Testis (tissue), 3 donors: Measurements from ENCODE around the gene SPATC1L. TPM values are rescaled to one million over a fixed set of nuclear protein-coding genes. Genes with fewer than 3 reads are reported as not detected.

Experiments
- DNase-seq: peaks from one replicate; pipeline ENCODE4 v3.0.0-alpha.2; 2019
- H3K27ac ChIP-seq, 2 donors: fragments of 200-600 bp; sonication (generic); one replicate each; pipeline ENCODE4 v1.5.1; 2019
- H3K27me3 ChIP-seq: fragments of 200-600 bp; sonication (generic); one replicate; pipeline ENCODE4 v1.5.1; 2019
- H3K36me3 ChIP-seq: fragments of 200-600 bp; sonication (generic); one replicate; pipeline ENCODE4 v1.5.1; 2017; ENCODE audit warnings: low read depth; ENCODE audit errors: missing control alignments
- H3K4me1 ChIP-seq: fragments of 200-600 bp; sonication (generic); one replicate; pipeline ENCODE4 v1.5.1; 2019
- H3K4me3 ChIP-seq, 2 donors: fragments of 200-600 bp; sonication (generic); one replicate each; pipeline ENCODE4 v1.5.1; 2017 to 2019
- H3K9me3 ChIP-seq: fragments of 200-600 bp; sonication (generic); one replicate; pipeline ENCODE4 v1.5.1; 2017
- CTCF ChIP-seq, 3 experiments: fragments of 450-650 bp in 2 of 3; fragments of 200-600 bp in 1 of 3; sonication (generic) in 1 of 3; IDR thresholded peaks; one replicate each; pipeline ENCODE4 v1.5.1; 2016 to 2019; ENCODE audit warnings: antibody characterized with exemption in 3 of 3, mild to moderate bottlenecking in 2 of 3, moderate library complexity in 1 of 3
- POLR2A ChIP-seq: fragments of 450-650 bp; IDR thresholded peaks from one replicate; pipeline ENCODE4 v1.6.1; 2017; ENCODE audit warnings: antibody characterized with exemption, mild to moderate bottlenecking, moderate library complexity
- WGBS, 2 donors: methylation state at CpG; one replicate each; pipeline ENCODE4 v1.1.5; 2018; 5-methylcytosine and 5-hydroxymethylcytosine counted together
- intact Hi-C: fragments of 100-400 bp; cut with DNase I; formaldehyde crosslinking; loops from one replicate; pipeline ENCODE4 v1.15.1; 2023; ENCODE audit warnings: low total_unique reads
- polyA plus RNA-seq: library from polyadenylated mRNA; stranded (reverse); fragments of 350-450 nt; fragmentation: Illumina TruSeq; extraction: RNeasy Lipid Tissue Mini Kit (QIAGEN cat#74804); gene quantifications from one replicate; pipeline ENCODE4 v1.2.3, GENCODE V29; 2014; ENCODE audit warnings: low read depth, low replicate concordance; ENCODE audit not compliant: insufficient read depth
- total RNA-seq, 2 donors: library from RNA; depleted of rRNA; stranded (reverse); fragments of >200 nt; gene quantifications; one replicate each; pipeline ENCODE4 v1.2.3, GENCODE V29; 2016

Gene SPATC1L
- total and polyA plus RNA-seq, 3 donors from 2014 or later, result 55.4 to 96.1 (median 75.6) TPM

- Histone ChIP-seq H3K9me3 (no peaks in the 10 kb centered on the region), H3K4me3 (no peak overlapping the region), H3K4me1 (peaks cover 19% of the 10 kb centered on the region), H3K27me3 (no peaks in the 10 kb centered on the region), H3K36me3 (no peaks in the 10 kb centered on the region), H3K27ac (no peak overlapping the region)
- intact Hi-C loops, result no loop called here
- peak; percentile 12 for DNase-seq
- TF ChIP-seq POLR2A, result no peak
- TF ChIP-seq CTCF (IDR thresholded peaks at IDR 0.05), result no peak
- 79 to 89% methylated on average over 7 of the region's 7 CpGs for WGBS, 2 donors
Measured at GRCh38 chr21:46223217-46223616, 39.0 kb upstream of the SPATC1L start.

- no peaks in the 10 kb centered on the region for H3K36me3 ChIP-seq
- H3K4me3 ChIP-seq, result no peak overlapping the region
- H3K27me3 ChIP-seq, result no peaks in the 10 kb centered on the region
- DNase-seq, result peak; percentile 10
- peaks cover 16% of the 10 kb centered on the region for H3K4me1 ChIP-seq
- no peaks in the 10 kb centered on the region for H3K9me3 ChIP-seq
- no peak overlapping the region for H3K27ac ChIP-seq
- intact Hi-C loops, result no loop called here
- WGBS, 2 donors, result 79% methylated on average over 11 of the region's 11 CpGs; no CpG with 5 or more reads in 1 of the 2 donors
- TF ChIP-seq POLR2A, result no peak
- TF ChIP-seq CTCF (IDR thresholded peaks at IDR 0.05), result no peak
Measured at GRCh38 chr21:46222436-46223116, 38.3 kb upstream of the SPATC1L start.

GRCh38 chr21:46221664-46222435, 37.6 kb upstream of the SPATC1L start:
- intact Hi-C loops, result no loop called here
- H3K36me3 ChIP-seq, result no peaks in the 10 kb centered on the region
- H3K27me3 ChIP-seq, result no peaks in the 10 kb centered on the region
- peak; percentile 7 for DNase-seq
- WGBS, 2 donors, result 84 to 88% methylated on average over 16 of the region's 16 CpGs
- H3K4me1 ChIP-seq, result peaks cover 9% of the 10 kb centered on the region
- H3K4me3 ChIP-seq, result no peak overlapping the region
- H3K9me3 ChIP-seq, result no peaks in the 10 kb centered on the region
- no peak overlapping the region for H3K27ac ChIP-seq
- TF ChIP-seq POLR2A, result no peak
- no peak for TF ChIP-seq CTCF (IDR thresholded peaks at IDR 0.05)

GRCh38 chr21:46220847-46221246, 36.6 kb upstream of the SPATC1L start:
- intact Hi-C loops, result no loop called here

More at GRCh38 chr21:46220847-46221246, 36.6 kb upstream of the SPATC1L start:
- TF ChIP-seq CTCF (IDR thresholded peaks at IDR 0.05) (no peak), POLR2A (no peak)
- Histone ChIP-seq H3K27me3 (no peaks in the 10 kb centered on the region), H3K9me3 (no peaks in the 10 kb centered on the region), H3K27ac (no peak overlapping the region), H3K36me3 (no peaks in the 10 kb centered on the region), H3K4me3 (no peak overlapping the region), H3K4me1 (peaks cover under 1% of the 10 kb centered on the region)
- DNase-seq, result peak; percentile 2
- WGBS, 2 donors, result 87 to 97% methylated on average over 8 of the region's 8 CpGs
